A673 (cell line): ENCODE measurements around the gene LCE2D.

Experiments
- CTCF ChIP-seq: fragments of 300-800, 200-600 bp; sonication (generic); conservative IDR thresholded peaks from 2 replicates; pipeline ENCODE4 v1.5.1; 2017; ENCODE audit warnings: low read depth, mild to moderate bottlenecking, antibody characterized with exemption, low read length, moderate library complexity, mixed read lengths
- EZH2 ChIP-seq: fragments of 200-600 bp; sonication (generic); IDR thresholded peaks from 2 replicates; pipeline ENCODE4 v1.6.1; 2017; ENCODE audit warnings: borderline replicate concordance, low read depth, mild to moderate bottlenecking, mixed read lengths, antibody characterized with exemption, low read length; ENCODE audit not compliant: poor library complexity, severe bottlenecking

DNA sequence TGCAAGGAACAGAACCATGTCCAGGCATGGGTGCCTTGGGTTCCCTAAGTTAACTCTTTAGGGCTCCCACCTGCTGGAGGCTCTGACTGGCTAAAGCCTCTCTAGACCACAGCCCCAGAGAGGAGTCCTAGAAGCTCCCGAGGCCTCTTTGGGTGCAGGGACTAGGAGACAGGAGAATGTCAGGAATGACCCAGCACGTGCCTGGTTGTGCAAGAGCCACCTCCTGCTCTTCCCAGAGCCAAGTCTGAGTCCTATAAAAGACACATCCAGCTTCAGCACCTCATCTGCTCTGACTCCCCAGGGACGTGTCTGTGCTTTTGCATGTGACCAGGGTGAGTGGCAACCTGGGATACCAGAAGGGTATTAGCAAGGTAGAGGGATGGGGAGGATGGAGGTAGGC lies at the start of gene LCE2D:
- TF ChIP-seq CTCF, result no peak
- no peak for TF ChIP-seq EZH2
